K562 (cell line): Measurements from ENCODE around the gene UGT2A1. TPM values are rescaled to one million over a fixed set of nuclear protein-coding genes. Genes with fewer than 3 reads are reported as not detected.

Experiments
- ATAC-seq: fragments of 200-7000 bp; cut with Tn5 transposase; 3 replicates; pipeline ENCODE4 v1.9.1; 2020; ENCODE audit warnings: moderate library complexity
- BruUV-seq: library from RNA; stranded (reverse); fragments of 400-500 nt; replicated peaks from 2 replicates; lab custom pipeline; 2021; lab: Mats Ljungman, UMichigan
- CTCF ChIA-PET: fragments of 300-600 bp; formaldehyde crosslinking; extraction: SDS; loops from one replicate; lab custom pipeline; 2021; ENCODE audit warnings: low intra/inter-chr PET ratio; lab: Yijun Ruan, JAX
- POLR2A ChIA-PET: fragments of 300-600, 350-650 bp; sonication (Branson Sonifier 250); formaldehyde crosslinking; extraction: SDS; loops from one replicate; lab custom pipeline; 2021; ENCODE audit warnings: antibody characterized with exemption, inconsistent platforms; lab: Yijun Ruan, JAX
- DNase-seq, 4 experiments: peaks; one replicate each; pipeline versions ENCODE4 v3.0.0 to v3.0.0-alpha.2; 2011 to 2018; ENCODE audit warnings: low spot score in 3 of 4, mixed read lengths in 3 of 4; ENCODE audit errors: extremely low read depth in 1 of 4
- FAIRE-seq: peaks from 2 replicates; lab custom pipeline; 2011; peaks lifted over from hg19 to GRCh38; lab: Jason Lieb, UNC
- H2AFZ ChIP-seq: 2 replicates; pipeline ENCODE4 v1.6.0; 2011; ENCODE audit warnings: low read depth, low read length, control low read depth, inconsistent platforms
- H3K27ac ChIP-seq: fragments of 200-600 bp; 3 replicates; pipeline ENCODE4 v1.8.0; 2011; ENCODE audit warnings: low read depth, mild to moderate bottlenecking, control low read depth, inconsistent platforms, low read length, moderate library complexity, mixed read lengths; ENCODE audit errors: extremely low read depth
- H3K27me3 ChIP-seq, 2 experiments: fragments of 300-600 bp in 1 of 2; 2 replicates in 1 of 2; 3 replicates in 1 of 2; pipeline versions ENCODE4 v1.6.0 to v1.8.0; 2011; ENCODE audit warnings: inconsistent platforms in 2 of 2, low read length in 2 of 2, mild to moderate bottlenecking in 1 of 2, mixed read lengths in 1 of 2, moderate library complexity in 1 of 2; ENCODE audit not compliant: control insufficient read depth in 2 of 2, insufficient read depth in 2 of 2
- H3K36me3 ChIP-seq: fragments of 300-600 bp; 3 replicates; pipeline ENCODE4 v1.8.0; 2011; ENCODE audit warnings: mild to moderate bottlenecking, low read length, inconsistent platforms; ENCODE audit not compliant: control insufficient read depth, insufficient read depth
- H3K4me1 ChIP-seq, 2 experiments: fragments of 200-600 bp in 1 of 2; replicated peaks in 1 of 2; 2 replicates in 1 of 2; 3 replicates in 1 of 2; pipeline versions ENCODE4 v1.5.1 to v1.8.0; 2011; ENCODE audit warnings: inconsistent platforms in 2 of 2, low read length in 2 of 2, mild to moderate bottlenecking in 1 of 2, mixed read lengths in 1 of 2, moderate library complexity in 1 of 2; ENCODE audit not compliant: control insufficient read depth in 2 of 2, insufficient read depth in 2 of 2
- H3K4me2 ChIP-seq: 2 replicates; pipeline ENCODE4 v1.6.1; 2011; ENCODE audit warnings: low read length, control low read depth, inconsistent platforms, mixed read lengths; ENCODE audit not compliant: insufficient read depth
- H3K4me3 ChIP-seq: fragments of 200-600 bp; sonication (generic), shearing (Covaris generic); 2 replicates; pipeline ENCODE4 v1.5.1; 2016; ENCODE audit warnings: control low read depth, inconsistent platforms
- H3K79me2 ChIP-seq: fragments of 200-600 bp; 3 replicates; pipeline ENCODE4 v1.8.0; 2011; ENCODE audit warnings: low read length, inconsistent platforms; ENCODE audit not compliant: control insufficient read depth, insufficient read depth
- H3K9ac ChIP-seq, 2 experiments: 2 replicates each; pipeline versions ENCODE4 v1.6.0 to v1.6.1; 2011; ENCODE audit warnings: low read depth in 2 of 2, low read length in 2 of 2, control low read depth in 1 of 2, inconsistent platforms in 1 of 2, mild to moderate bottlenecking in 1 of 2, mixed read lengths in 1 of 2; ENCODE audit not compliant: insufficient read depth in 1 of 2
- H3K9me1 ChIP-seq: one replicate; pipeline ENCODE4 v1.6.0; 2011; ENCODE audit warnings: inconsistent platforms, mild to moderate bottlenecking, low read length, moderate library complexity; ENCODE audit not compliant: control insufficient read depth, insufficient read depth
- H3K9me3 ChIP-seq: replicated peaks from 2 replicates; pipeline ENCODE4 v1.5.1; 2011; ENCODE audit warnings: low read depth, low read length, inconsistent platforms; ENCODE audit not compliant: control insufficient read depth, insufficient read depth
- H4K20me1 ChIP-seq: replicated peaks from 2 replicates; pipeline ENCODE4 v1.6.1; 2011; ENCODE audit warnings: low read length, inconsistent platforms, mixed read lengths; ENCODE audit not compliant: control insufficient read depth, insufficient read depth
- EP400 ChIP-seq: fragments of 450-650 bp; IDR thresholded peaks from 2 replicates; pipeline ENCODE4 v1.6.1; 2017; ENCODE audit warnings: antibody characterized with exemption, mild to moderate bottlenecking, moderate library complexity
- HIVEP1 ChIP-seq: fragments of 250-450 bp; sonication (Bioruptor Pico); IDR thresholded peaks from 2 replicates; pipeline ENCODE4 v1.4.0; 2020; ENCODE audit warnings: mild to moderate bottlenecking
- POLR2AphosphoS2 ChIP-seq: IDR thresholded peaks from 2 replicates; pipeline ENCODE4 v1.6.1; 2012; ENCODE audit warnings: low read length, improper control_type of control experiment
- ZNF175 ChIP-seq: fragments of 200-800 bp; sonication (Bioruptor generic); IDR thresholded peaks from 2 replicates; pipeline ENCODE4 v1.6.1; 2016; ENCODE audit warnings: low read depth, mild to moderate bottlenecking, missing genetic modification characterization, missing compliant biosample characterization
- ZNF274 ChIP-seq: IDR thresholded peaks from 2 replicates; pipeline ENCODE4 v1.6.1; 2011; ENCODE audit warnings: low read depth, mild to moderate bottlenecking, low read length, moderate library complexity, borderline replicate concordance
- ZNF431 ChIP-seq: sonication (generic); formaldehyde crosslinking; IDR thresholded peaks from 2 replicates; pipeline ENCODE4 v1.8.0; 2022; ENCODE audit warnings: mild to moderate bottlenecking, missing genetic modification reagents
- WGBS: fragments of 100-300 bp; shearing (Covaris generic); methylation state at CpG from one replicate; pipeline ENCODE4 v1.1.6; 2016; ENCODE audit warnings: low coverage, mixed read lengths; ENCODE audit not compliant: insufficient coverage; ENCODE audit errors: missing lambda C conversion rate; 5-methylcytosine and 5-hydroxymethylcytosine counted together
- in situ Hi-C: fragments of 300-500 bp; cut with MboI; formaldehyde crosslinking; loops from 4 replicates; pipeline ENCODE4 v1.15.0; 2018; ENCODE audit warnings: inconsistent platforms, mixed read lengths
- intact Hi-C: fragments of 100-400 bp; cut with micrococcal nuclease; formaldehyde crosslinking; loops from 2 replicates; pipeline ENCODE4 v1.14.2; 2022
- polyA plus RNA-seq, 8 experiments: library from polyadenylated mRNA; depleted of rRNA in 4 of 8; stranded (reverse) in 5 of 8; unstranded in 3 of 8; fragments of >200 nt; fragmentation: Nextera tagmentation in 2 of 8; fragmentation: Illumina TruSeq in 1 of 8; extraction: Ambion mirVana in 2 of 8; extraction: Trizol in 1 of 8; gene quantifications; 2 replicates each; pipeline versions ENCODE4 v1.2.1 to v1.2.3, GENCODE V29; 2011 to 2014; ENCODE audit warnings: inconsistent platforms in 1 of 8, missing spikeins in 1 of 8
- total RNA-seq, 7 experiments: library from RNA; depleted of rRNA in 6 of 7; stranded (reverse); fragments of >200 nt in 6 of 7; fragmentation: Illumina TruSeq in 2 of 7; extraction: Trizol in 2 of 7; gene quantifications; 2 replicates each; pipeline versions ENCODE4 v1.2.1 to v1.2.3, GENCODE V29; 2011 to 2021; ENCODE audit warnings: low replicate concordance in 1 of 7
- TF ChIP-seq, protein P1 (sequence below): fragments of 450-650 bp; IDR thresholded peaks from 2 replicates; pipeline ENCODE4 v1.6.1; 2017; ENCODE audit warnings: antibody characterized with exemption

The UGT2A1 gene
- total and polyA plus RNA-seq, 9 of the 15 experiments (the other 6 are each of a cell fraction or from before 2014, with no cell fraction given): 0.03 TPM; not detected in 8

GRCh38 chr4:69656653-69657158 is 3.7 kb upstream of the UGT2A1 start:
- H2AFZ ChIP-seq: no peak overlapping the region
- no peak for TF ChIP-seq POLR2AphosphoS2
- no peak for TF ChIP-seq ZNF175
- TF ChIP-seq ZNF431: no peak
- TF ChIP-seq EP400: no peak
- TF ChIP-seq ZNF274: no peak
- no peak for TF ChIP-seq HIVEP1 (CRISPR knock-in tag)
- TF ChIP-seq, protein P1, sequence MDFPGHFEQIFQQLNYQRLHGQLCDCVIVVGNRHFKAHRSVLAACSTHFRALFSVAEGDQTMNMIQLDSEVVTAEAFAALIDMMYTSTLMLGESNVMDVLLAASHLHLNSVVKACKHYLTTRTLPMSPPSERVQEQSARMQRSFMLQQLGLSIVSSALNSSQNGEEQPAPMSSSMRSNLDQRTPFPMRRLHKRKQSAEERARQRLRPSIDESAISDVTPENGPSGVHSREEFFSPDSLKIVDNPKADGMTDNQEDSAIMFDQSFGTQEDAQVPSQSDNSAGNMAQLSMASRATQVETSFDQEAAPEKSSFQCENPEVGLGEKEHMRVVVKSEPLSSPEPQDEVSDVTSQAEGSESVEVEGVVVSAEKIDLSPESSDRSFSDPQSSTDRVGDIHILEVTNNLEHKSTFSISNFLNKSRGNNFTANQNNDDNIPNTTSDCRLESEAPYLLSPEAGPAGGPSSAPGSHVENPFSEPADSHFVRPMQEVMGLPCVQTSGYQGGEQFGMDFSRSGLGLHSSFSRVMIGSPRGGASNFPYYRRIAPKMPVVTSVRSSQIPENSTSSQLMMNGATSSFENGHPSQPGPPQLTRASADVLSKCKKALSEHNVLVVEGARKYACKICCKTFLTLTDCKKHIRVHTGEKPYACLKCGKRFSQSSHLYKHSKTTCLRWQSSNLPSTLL: no peak
- no peak overlapping the region for H3K9ac ChIP-seq
- no peak overlapping the region for H3K4me3 ChIP-seq
- H3K79me2 ChIP-seq: no peaks in the 10 kb centered on the region
- no peaks in the 10 kb centered on the region for H3K9me1 ChIP-seq
- WGBS: 0% methylated on average over 5 of the region's 6 CpGs
- in situ Hi-C loops (no loop called here), intact Hi-C loops (no loop called here)
- no peak overlapping the region for H3K27ac ChIP-seq
- DNase-seq (no peak), ATAC-seq (no peak), FAIRE-seq (no peak)
- H3K9me3 ChIP-seq: no peaks in the 10 kb centered on the region
- H3K27me3 ChIP-seq: no peaks in the 10 kb centered on the region
- CTCF ChIA-PET: no interaction called here
- no TSS peak for BruUV-seq
- no peaks in the 10 kb centered on the region for H3K36me3 ChIP-seq
- H4K20me1 ChIP-seq: no peaks in the 10 kb centered on the region
- POLR2A ChIA-PET: interaction anchor here (1.2 kb wide), 1 partner anchor 9 kb away, joined by 6 read pairs; no protein-coding TSS in a partner anchor
- no peak overlapping the region for H3K4me2 ChIP-seq
- no peaks in the 10 kb centered on the region for H3K4me1 ChIP-seq
